Thoracic aorta (tissue), 2 donors: ENCODE data around the gene CACUL1. TPM values are rescaled to one million over a fixed set of nuclear protein-coding genes. Genes with fewer than 3 reads are reported as not detected.

Experiments used
- ATAC-seq: fragments of 150-250 bp; one replicate; pipeline ENCODE4 v1.8.0; 2017; ENCODE audit warnings: low read depth; ENCODE audit not compliant: insufficient number of reproducible peaks, low FRiP score
- DNase-seq: peaks from one replicate; pipeline ENCODE4 v3.0.0-alpha.2; 2020; ENCODE audit warnings: low spot score
- H3K27ac ChIP-seq, 2 donors: fragments of 200-600 bp; sonication (generic); 1 replicate in 1 of 2; 2 replicates in 1 of 2; pipeline ENCODE4 v1.5.1; 2016; ENCODE audit warnings: mild to moderate bottlenecking in 2 of 2, moderate library complexity in 2 of 2
- H3K27me3 ChIP-seq: fragments of 200-600 bp; sonication (generic); replicated peaks from 2 replicates; pipeline ENCODE4 v1.6.0; 2016; ENCODE audit warnings: mild to moderate bottlenecking; ENCODE audit not compliant: insufficient read depth
- H3K36me3 ChIP-seq: fragments of 200-600 bp; sonication (generic); one replicate; pipeline ENCODE4 v1.5.1; 2016
- H3K4me1 ChIP-seq, 2 donors: fragments of 200-600 bp; sonication (generic); 1 replicate in 1 of 2; 2 replicates in 1 of 2; pipeline versions ENCODE4 v1.5.1 to v1.6.0; 2016; ENCODE audit warnings: low read depth in 2 of 2, mild to moderate bottlenecking in 1 of 2; ENCODE audit not compliant: control insufficient read depth in 1 of 2
- H3K4me3 ChIP-seq: fragments of 200-600 bp; sonication (generic); 2 replicates; pipeline ENCODE4 v1.5.1; 2016; ENCODE audit warnings: mild to moderate bottlenecking
- H3K9me3 ChIP-seq: fragments of 200-600 bp; sonication (generic); 2 replicates; pipeline ENCODE4 v1.5.1; 2016
- CTCF ChIP-seq: fragments of 200-600 bp; sonication (generic); IDR thresholded peaks from one replicate; pipeline ENCODE4 v1.5.1; 2019; ENCODE audit warnings: antibody characterized with exemption
- total RNA-seq, 2 donors: library from RNA; depleted of rRNA; stranded (reverse); fragments of >200 nt; gene quantifications; one replicate each; pipeline versions ENCODE4 v1.1.0 to v1.2.3, GENCODE V29; 2016

CACUL1 gene
- total RNA-seq, 2 donors from 2014 or later = 32.7 to 42.9 TPM

GRCh38 chr10:118758449-118758848 lies 3.7 kb upstream of the CACUL1 start:
- H3K36me3 ChIP-seq = no peaks in the 10 kb centered on the region
- no peaks in the 10 kb centered on the region for H3K27me3 ChIP-seq
- H3K9me3 ChIP-seq = no peaks in the 10 kb centered on the region
- H3K27ac ChIP-seq = no peak overlapping the region
- no peak for TF ChIP-seq CTCF
- ATAC-seq = no peak
- H3K4me3 ChIP-seq = no peak overlapping the region
- DNase-seq = no peak
- peaks cover 9 to 10% of the 10 kb centered on the region in 2 donors for H3K4me1 ChIP-seq

GRCh38 chr10:118754229-118754555 lies 578 bp downstream of the CACUL1 start:
- peak overlapping the region; percentile 99 for H3K4me3 ChIP-seq
- H3K27ac ChIP-seq = peak overlapping the region; percentile 86 to 87
- H3K9me3 ChIP-seq = no peaks in the 10 kb centered on the region
- TF ChIP-seq CTCF = no peak
- no peaks in the 10 kb centered on the region for H3K36me3 ChIP-seq
- DNase-seq = no peak
- no peak for ATAC-seq
- no peaks in the 10 kb centered on the region for H3K27me3 ChIP-seq
- H3K4me1 ChIP-seq = peaks cover 22 to 27% of the 10 kb centered on the region in 2 donors

- H3K27ac ChIP-seq = peak overlapping the region; percentile 86 to 87
- TF ChIP-seq CTCF = no peak
- DNase-seq (no peak), ATAC-seq (no peak)
- peak overlapping the region; percentile 99 for H3K4me3 ChIP-seq
- H3K9me3 ChIP-seq = no peaks in the 10 kb centered on the region
- no peaks in the 10 kb centered on the region for H3K27me3 ChIP-seq
- no peaks in the 10 kb centered on the region for H3K36me3 ChIP-seq
- H3K4me1 ChIP-seq = peaks cover 22 to 29% of the 10 kb centered on the region in 2 donors
Observed at GRCh38 chr10:118753331-118754228, 1.2 kb downstream of the CACUL1 start.

- Histone ChIP-seq H3K4me1 (peaks cover 22 to 34% of the 10 kb centered on the region in 2 donors), H3K4me3 (no peak overlapping the region)
Observed at GRCh38 chr10:118752409-118752808, 2.4 kb downstream of the CACUL1 start.

More at GRCh38 chr10:118752409-118752808, 2.4 kb downstream of the CACUL1 start:
- Histone ChIP-seq H3K9me3 (no peaks in the 10 kb centered on the region), H3K36me3 (no peaks in the 10 kb centered on the region), H3K27me3 (no peaks in the 10 kb centered on the region), H3K27ac (no peak overlapping the region)
- TF ChIP-seq CTCF = no peak
- ATAC-seq (no peak), DNase-seq (no peak)
